ENCODE measurements around the gene DHFR2. TPM values are rescaled to one million over a fixed set of nuclear protein-coding genes. Genes with fewer than 3 reads are reported as not detected.

The DHFR2 gene
- total RNA-seq, 1 experiment from 2014 or later, result 2.6 TPM

DNA sequence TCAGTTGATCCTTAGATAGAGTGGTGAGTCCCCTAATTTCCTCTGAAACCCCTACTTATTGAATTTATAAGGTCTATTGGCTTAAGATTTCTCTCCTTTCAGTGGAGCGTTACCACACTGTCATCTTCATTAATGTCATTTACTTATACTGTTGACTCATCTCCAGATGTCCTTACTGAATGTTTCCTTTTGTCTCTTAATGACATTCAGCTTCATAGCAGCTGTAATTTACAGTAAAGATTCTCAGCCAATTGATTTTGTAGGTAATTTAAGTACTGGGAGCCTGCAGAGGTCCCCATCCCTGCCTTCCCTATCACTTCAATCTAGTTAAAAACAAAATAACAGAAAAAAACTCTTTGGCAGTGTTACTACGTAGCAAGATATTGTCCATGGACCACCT is 53.1 kb downstream of the DHFR2 start:
- no TSS peak for BruUV-seq (replicated peaks)
- Histone ChIP-seq H3F3A (ENCODE audit: low read length, unreplicated experiment) (no peaks in the 10 kb centered on the region), H3K9ac (ENCODE audit: low read length) (no peak overlapping the region), H3K4me2 (ENCODE audit: low read length) (no peak overlapping the region), H3K79me2 (ENCODE audit: low read length) (no peaks in the 10 kb centered on the region), H3K27me3 (ENCODE audit: low read length) (no peaks in the 10 kb centered on the region), H3K9me2 (replicated peaks; ENCODE audit: low read length) (no peaks in the 10 kb centered on the region), H4K20me1 (ENCODE audit: low read length) (no peaks in the 10 kb centered on the region), H3K4me1 (ENCODE audit: insufficient read depth, low read length) (no peaks in the 10 kb centered on the region), H3K27ac (ENCODE audit: low read length) (no peak overlapping the region), H2AFZ (ENCODE audit: low read length) (no peak overlapping the region), H3K9me3 (ENCODE audit: low read length) (no peaks in the 10 kb centered on the region), H3K4me3 (ENCODE audit: low read length) (no peak overlapping the region), H3K36me3 (ENCODE audit: low read depth, low read length) (no peaks in the 10 kb centered on the region)
- intact Hi-C loops (cut with micrococcal nuclease), result loop anchor here (10.0 kb wide), 1 partner anchor 165 kb away; no protein-coding TSS in a partner anchor
- POLR2A ChIA-PET (ENCODE audit: unreplicated experiment), result no interaction called here
- TF ChIP-seq EZH2phosphoT487 (IDR thresholded peaks at IDR 0.05; ENCODE audit: borderline replicate concordance, low read length), result no peak
- TF ChIP-seq EZH2 (IDR thresholded peaks at IDR 0.05; ENCODE audit: low read length, unreplicated experiment), result no peak
- TF ChIP-seq, protein P1, sequence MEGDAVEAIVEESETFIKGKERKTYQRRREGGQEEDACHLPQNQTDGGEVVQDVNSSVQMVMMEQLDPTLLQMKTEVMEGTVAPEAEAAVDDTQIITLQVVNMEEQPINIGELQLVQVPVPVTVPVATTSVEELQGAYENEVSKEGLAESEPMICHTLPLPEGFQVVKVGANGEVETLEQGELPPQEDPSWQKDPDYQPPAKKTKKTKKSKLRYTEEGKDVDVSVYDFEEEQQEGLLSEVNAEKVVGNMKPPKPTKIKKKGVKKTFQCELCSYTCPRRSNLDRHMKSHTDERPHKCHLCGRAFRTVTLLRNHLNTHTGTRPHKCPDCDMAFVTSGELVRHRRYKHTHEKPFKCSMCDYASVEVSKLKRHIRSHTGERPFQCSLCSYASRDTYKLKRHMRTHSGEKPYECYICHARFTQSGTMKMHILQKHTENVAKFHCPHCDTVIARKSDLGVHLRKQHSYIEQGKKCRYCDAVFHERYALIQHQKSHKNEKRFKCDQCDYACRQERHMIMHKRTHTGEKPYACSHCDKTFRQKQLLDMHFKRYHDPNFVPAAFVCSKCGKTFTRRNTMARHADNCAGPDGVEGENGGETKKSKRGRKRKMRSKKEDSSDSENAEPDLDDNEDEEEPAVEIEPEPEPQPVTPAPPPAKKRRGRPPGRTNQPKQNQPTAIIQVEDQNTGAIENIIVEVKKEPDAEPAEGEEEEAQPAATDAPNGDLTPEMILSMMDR (conservative IDR thresholded peaks at IDR 0.05; ENCODE audit: low read depth, low read length), result no peak
- ATAC-seq (no peak), DNase-seq (no peak)
- CTCF ChIA-PET, result no interaction called here

DNA sequence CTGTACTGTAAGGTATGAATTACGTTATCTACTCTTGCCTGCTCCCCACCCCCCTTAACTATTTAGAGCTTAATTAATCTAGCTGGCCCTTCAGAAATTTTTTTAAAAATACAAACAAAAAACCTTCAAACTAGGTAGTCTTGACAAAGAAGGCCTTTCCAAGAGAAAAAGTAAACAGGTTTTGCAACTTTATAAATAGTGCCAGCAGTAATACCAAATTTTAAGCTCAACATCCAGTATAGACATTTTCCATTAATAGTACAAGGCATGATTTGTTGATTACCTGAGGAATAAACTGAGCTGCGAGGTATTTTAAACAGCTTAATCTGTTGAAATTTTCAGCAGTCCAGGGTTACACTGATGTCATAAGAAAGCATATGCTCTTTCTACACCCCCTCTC is 54.5 kb downstream of the DHFR2 start:
- ChIA-PET CTCF (no interaction called here), POLR2A (ENCODE audit: unreplicated experiment) (no interaction called here)
- no peaks in the 10 kb centered on the region for H3K9me3 ChIP-seq (ENCODE audit: low read length)
- no peaks in the 10 kb centered on the region for H3K9me2 ChIP-seq (replicated peaks; ENCODE audit: low read length)
- H2AFZ ChIP-seq (ENCODE audit: low read length), result no peak overlapping the region
- TF ChIP-seq, protein P1 (conservative IDR thresholded peaks at IDR 0.05; ENCODE audit: low read depth, low read length), result no peak
- DNase-seq (no peak), ATAC-seq (no peak)
- H3K4me1 ChIP-seq (ENCODE audit: insufficient read depth, low read length), result no peaks in the 10 kb centered on the region
- no peak overlapping the region for H3K4me3 ChIP-seq (ENCODE audit: low read length)
- H3K27ac ChIP-seq (ENCODE audit: low read length), result no peak overlapping the region
- no peaks in the 10 kb centered on the region for H3K27me3 ChIP-seq (ENCODE audit: low read length)
- no TSS peak for BruUV-seq (replicated peaks)
- H3F3A ChIP-seq (ENCODE audit: low read length, unreplicated experiment), result no peaks in the 10 kb centered on the region
- intact Hi-C loops (cut with micrococcal nuclease), result loop anchor here (10.0 kb wide), 1 partner anchor 167 kb away; no protein-coding TSS in a partner anchor
- H3K4me2 ChIP-seq (ENCODE audit: low read length), result no peak overlapping the region
- H3K36me3 ChIP-seq (ENCODE audit: low read depth, low read length), result no peaks in the 10 kb centered on the region
- no peaks in the 10 kb centered on the region for H4K20me1 ChIP-seq (ENCODE audit: low read length)
- H3K9ac ChIP-seq (ENCODE audit: low read length), result no peak overlapping the region
- no peaks in the 10 kb centered on the region for H3K79me2 ChIP-seq (ENCODE audit: low read length)

Other genes with a start within 250 kb of the DHFR2 start
- gene PROS1, start 89.0 kb downstream of the DHFR2 start, total RNA-seq (2014; rRNA removed), result 5.5 and 5.8 TPM in 2 replicates
- gene ARL13B, start 82.8 kb downstream of the DHFR2 start, total RNA-seq (2014; rRNA removed), result 10.7 and 12.6 TPM in 2 replicates
- gene STX19, start 34.3 kb downstream of the DHFR2 start, total RNA-seq (2014; rRNA removed), result not detected in 2 replicates
- 4.4 and 5.3 TPM in 2 replicates for gene NSUN3, start 145 bp upstream of the DHFR2 start, total RNA-seq (2014; rRNA removed)

Measured in PC-3 (cell line).